ENCODE measurements around the gene MPZL3. TPM values are rescaled to one million over a fixed set of nuclear protein-coding genes. Genes with fewer than 3 reads are reported as not detected.
"Not testable (repeated sequence)": the region's sequence is repeated elsewhere in the genome, so short reads cannot be mapped to it uniquely, and the experiment has no call there.

MPZL3 gene
- polyA plus RNA-seq, 3 donors from 2014 or later = 4.2 to 5.2 (median 4.8) TPM

DNA sequence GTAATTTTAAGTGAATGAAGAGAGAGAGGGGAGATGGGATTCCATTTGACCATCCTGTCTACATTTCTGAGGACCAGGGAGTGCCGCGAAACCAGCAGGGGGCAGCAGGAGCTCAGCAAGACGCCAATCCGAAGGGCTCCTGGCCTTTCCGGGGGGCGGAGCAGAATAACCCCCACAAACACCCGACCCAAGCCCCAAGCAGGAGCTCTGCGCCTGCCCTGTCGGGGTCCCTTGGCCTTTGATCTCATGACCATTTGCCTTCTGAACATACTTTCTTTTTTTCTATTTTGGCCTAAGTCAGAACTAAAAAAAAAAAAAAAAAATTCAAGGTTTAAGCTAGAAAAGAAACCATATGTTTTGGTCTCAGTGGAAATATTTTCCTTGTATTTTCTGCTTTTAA, 53.8 kb downstream of the MPZL3 start:
- peak overlapping the region; percentile 52 to 73 (median 59) for H3K4me3 Mint-ChIP-seq

DNA sequence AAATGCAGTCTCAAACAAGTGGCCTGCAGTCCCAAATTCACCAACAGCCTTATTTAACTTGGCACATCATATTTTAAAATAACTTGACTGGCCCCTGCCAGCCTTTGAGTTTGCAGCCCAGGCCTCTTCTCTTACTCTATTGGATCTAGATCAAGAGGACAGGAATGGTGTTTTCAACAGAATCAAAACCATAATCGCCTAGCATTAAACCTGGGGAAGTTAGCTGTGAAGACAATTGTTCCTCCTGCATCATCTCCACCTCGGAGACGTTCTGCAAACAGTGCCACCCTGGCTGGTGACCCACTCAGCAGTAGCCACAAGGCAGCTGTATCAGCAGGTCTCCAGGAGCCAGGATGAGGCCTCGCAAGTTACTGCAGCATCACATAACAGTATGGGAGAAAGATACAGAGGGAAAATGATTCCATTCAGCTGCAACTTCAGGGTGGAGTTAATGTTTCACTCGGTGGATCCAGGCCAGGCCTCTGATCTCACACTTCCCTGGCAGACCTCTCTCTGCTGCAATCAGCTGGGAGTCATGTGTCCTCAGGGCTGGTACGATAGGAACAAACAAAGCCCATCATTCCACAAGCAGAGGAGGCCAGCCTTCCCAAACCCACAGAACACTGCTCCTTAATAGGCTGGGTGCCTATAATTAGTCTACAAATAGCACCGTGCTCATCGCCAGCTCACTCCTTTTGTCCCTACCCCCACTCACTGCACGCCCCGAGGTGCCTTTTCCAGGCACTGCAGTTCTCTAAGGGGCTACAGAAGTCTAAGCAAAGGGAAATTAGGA, 57.1 kb downstream of the MPZL3 start:
- no peak for DNase-seq
- Mint-ChIP-seq H3K9me3 (peaks cover 0 to 7% (median 3%) of the 10 kb centered on the region in 6 donors), H3K4me1 (peaks cover 8 to 11% of the 10 kb centered on the region in 2 donors), H3K4me3 (no peak overlapping the region), H3K27ac (no peak overlapping the region), H3K27me3 (ENCODE audit: low read depth in 3 of 3) (peaks cover 1 to 12% (median 6%) of the 10 kb centered on the region in 3 donors), H3K36me3 (peaks cover 0 to 3% (median 0%) of the 10 kb centered on the region in 3 donors)

More for the DNA sequence above, 53.8 kb downstream of the MPZL3 start:
- DNase-seq = peak; percentile 77 to 84 (median 78)
- Mint-ChIP-seq H3K4me1 (peaks cover 10 to 11% of the 10 kb centered on the region in 2 donors), H3K27ac (peak overlapping the region in 3 of 6 donors; percentile 16 to 67 (median 53)), H3K9me3 (no peaks in the 10 kb centered on the region), H3K27me3 (ENCODE audit: low read depth in 3 of 3) (peaks cover 0 to 6% (median 2%) of the 10 kb centered on the region in 3 donors), H3K36me3 (no peaks in the 10 kb centered on the region)

DNA sequence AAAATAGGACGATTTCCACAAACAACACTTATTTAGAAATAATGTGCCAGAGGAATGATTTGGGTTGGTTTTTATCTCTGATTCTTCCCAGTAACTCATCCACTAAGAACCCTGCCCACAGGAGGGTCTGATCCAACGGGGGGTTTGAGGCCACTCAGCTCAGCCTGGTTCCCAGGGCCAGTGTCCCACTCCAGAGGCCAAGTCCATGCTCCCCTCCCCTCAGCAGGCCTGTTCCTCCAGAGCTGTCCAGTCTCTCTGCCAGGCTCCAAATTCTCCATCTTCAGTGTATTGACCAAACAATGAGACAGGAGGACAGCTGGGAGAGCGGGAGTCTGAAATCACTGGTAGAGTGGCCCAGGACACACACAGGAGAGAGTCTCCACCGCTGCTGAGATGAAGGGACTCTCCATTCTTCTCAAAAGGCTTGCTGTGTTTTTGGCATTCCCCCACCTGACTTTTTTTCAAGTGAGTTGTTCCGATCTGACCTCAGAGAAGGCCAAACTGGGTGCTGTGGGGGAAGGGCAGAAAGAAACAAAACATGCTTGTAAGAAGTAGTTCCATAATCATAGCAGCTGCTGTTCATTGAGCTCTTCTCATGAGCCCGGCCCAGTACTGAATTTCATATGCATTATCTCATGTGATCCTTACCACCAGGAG, 58.1 kb downstream of the MPZL3 start:
- no peak for DNase-seq
- H3K4me3 Mint-ChIP-seq = no peak overlapping the region
- H3K36me3 Mint-ChIP-seq = peaks cover 0 to 3% (median 0%) of the 10 kb centered on the region in 3 donors
- no peak overlapping the region for H3K27ac Mint-ChIP-seq
- H3K4me1 Mint-ChIP-seq = peaks cover 8 to 11% of the 10 kb centered on the region in 2 donors
- H3K27me3 Mint-ChIP-seq (ENCODE audit: low read depth in 3 of 3) = peaks cover 5 to 15% (median 8%) of the 10 kb centered on the region in 3 donors
- peaks cover 0 to 7% (median 3%) of the 10 kb centered on the region in 6 donors for H3K9me3 Mint-ChIP-seq

DNA sequence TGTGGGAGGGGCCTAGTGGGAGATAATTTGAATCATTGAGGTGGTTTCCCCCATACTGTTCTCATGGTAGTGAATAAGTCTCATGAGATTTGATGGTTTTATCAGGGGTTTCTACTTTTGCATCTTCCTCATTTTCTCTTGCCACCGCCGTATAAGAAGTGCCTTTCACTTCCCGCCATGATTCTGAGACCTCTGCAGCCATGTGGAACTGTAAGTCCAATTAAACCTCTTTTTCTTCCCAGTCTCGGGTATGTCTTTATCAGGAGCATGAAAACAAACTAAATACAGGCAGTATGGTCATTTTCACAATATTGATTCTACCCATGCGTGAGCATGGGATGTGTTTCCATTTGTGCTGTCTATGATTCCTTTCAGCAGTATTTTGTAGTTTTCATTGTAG, 59.3 kb downstream of the MPZL3 start:
- H3K9me3 Mint-ChIP-seq, H3K36me3 Mint-ChIP-seq, H3K27ac Mint-ChIP-seq, H3K4me3 Mint-ChIP-seq, H3K4me1 Mint-ChIP-seq, DNase-seq: not testable (repeated sequence)
- peaks cover 7 to 18% (median 8%) of the 10 kb centered on the region in 3 donors for H3K27me3 Mint-ChIP-seq (ENCODE audit: low read depth in 3 of 3)

DNA sequence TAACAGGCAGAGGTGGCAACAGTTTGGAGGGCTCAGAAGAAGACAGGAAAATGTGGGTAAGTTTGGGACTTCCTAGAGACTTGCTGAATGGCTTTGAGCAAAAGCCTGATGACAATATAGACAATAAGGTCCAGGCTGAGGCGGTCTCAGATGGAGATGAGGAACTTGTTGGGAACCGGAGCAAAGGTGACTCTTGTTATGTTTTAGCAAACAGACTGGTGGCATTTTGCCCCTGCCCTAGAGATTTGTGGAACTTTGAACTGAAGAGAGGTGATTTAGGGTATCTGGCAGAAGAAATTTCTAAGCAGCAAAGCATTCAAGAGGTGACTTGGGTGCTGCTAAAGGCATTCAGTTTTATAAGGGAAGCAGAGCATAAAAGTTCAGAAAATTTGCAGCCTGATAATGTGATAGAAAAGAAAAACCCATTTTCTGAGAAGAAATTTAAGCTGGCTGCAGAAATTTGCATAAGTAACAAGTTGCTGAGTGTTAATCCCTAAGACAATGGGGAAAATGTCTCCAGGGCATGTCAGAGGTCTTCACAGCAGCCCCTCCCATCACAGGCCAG, 61.1 kb downstream of the MPZL3 start:
- H3K36me3 Mint-ChIP-seq, H3K4me1 Mint-ChIP-seq, H3K9me3 Mint-ChIP-seq, DNase-seq, H3K27ac Mint-ChIP-seq, H3K4me3 Mint-ChIP-seq: not testable (repeated sequence)
- peaks cover 10 to 14% (median 10%) of the 10 kb centered on the region in 3 donors for H3K27me3 Mint-ChIP-seq (ENCODE audit: low read depth in 3 of 3)

DNA sequence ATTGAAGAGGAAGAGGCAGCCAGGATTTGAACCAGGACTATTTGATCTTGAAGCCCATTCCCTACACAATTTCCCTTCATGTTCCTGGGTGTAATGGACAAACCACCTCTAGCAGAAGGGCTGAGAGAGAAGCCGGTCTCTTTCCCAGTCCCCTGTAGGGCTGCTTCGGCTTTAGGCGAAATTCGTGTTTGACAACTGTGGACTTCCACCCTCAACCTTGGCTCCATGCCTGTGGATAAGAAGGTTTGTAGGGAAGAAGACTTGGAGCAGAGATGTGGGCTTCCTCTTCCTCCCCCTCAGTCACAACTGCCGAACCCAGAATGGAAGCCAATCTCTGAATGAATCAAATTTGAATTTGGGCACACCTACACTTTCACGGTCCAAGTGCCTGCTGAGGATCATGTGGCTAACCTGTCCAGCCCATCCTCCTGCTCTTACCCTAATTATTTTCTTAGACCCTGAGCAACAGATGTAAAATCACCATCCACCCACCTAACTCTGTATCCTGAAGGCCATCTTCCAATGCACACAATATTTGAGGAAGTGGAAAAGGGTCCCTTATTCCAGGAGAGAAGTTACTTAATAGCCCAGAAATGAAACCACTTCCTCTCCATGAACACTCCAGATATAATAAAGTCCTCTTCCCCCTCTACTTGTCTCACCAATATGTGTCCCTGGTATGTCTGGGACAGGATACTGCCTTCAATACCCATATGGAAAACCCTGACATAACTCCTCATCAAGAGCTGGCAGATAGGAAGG, 65.6 kb downstream of the MPZL3 start:
- Mint-ChIP-seq H3K4me1 (no peaks in the 10 kb centered on the region), H3K36me3 (no peaks in the 10 kb centered on the region), H3K27me3 (ENCODE audit: low read depth in 3 of 3) (peaks cover 7 to 17% (median 11%) of the 10 kb centered on the region in 3 donors), H3K9me3 (peaks cover 0 to 5% (median 3%) of the 10 kb centered on the region in 6 donors), H3K4me3 (no peak overlapping the region), H3K27ac (no peak overlapping the region)
- DNase-seq = no peak

DNA sequence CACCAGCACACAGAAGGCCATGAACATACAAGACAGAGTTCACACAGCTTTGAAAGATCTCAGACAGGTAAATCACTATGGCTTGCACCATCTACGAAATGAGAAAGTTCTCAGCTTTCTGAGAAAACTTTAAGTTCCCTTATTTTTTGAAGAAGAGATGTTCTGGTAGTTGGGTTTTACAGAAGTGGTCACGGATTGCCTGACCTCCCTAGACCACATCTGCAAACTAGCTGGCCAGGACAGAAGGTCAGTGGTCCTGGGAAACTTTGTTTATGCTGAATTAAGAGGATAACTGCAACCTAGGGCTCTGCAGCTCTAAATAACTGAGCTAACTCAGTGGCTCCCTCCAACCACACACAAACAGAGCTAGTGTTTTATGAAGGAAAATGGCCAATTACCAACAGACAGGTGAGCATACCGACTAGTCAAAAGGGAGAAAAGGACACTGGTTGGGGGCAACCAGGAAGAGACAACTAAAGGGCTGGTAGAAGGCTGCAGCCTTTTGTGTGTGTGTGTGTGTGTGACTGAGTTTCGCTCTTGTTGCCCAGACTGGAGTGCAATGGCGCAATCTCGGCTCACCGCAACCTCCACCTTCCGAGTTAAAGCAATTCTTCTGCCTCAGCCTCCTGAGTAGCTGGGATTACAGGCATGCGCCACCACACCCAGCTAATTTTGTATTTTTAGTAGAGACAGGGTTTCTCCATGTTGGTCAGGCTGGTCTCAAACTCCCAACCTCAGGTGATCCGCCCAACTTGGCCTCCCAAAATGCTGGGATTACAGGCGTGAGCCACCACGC, 67.2 kb downstream of the MPZL3 start:
- Mint-ChIP-seq H3K36me3 (no peaks in the 10 kb centered on the region), H3K27ac (no peak overlapping the region), H3K27me3 (ENCODE audit: low read depth in 3 of 3) (peaks cover 3 to 15% (median 11%) of the 10 kb centered on the region in 3 donors), H3K4me1 (no peaks in the 10 kb centered on the region), H3K9me3 (no peaks in the 10 kb centered on the region), H3K4me3 (no peak overlapping the region)
- no peak for DNase-seq

DNA sequence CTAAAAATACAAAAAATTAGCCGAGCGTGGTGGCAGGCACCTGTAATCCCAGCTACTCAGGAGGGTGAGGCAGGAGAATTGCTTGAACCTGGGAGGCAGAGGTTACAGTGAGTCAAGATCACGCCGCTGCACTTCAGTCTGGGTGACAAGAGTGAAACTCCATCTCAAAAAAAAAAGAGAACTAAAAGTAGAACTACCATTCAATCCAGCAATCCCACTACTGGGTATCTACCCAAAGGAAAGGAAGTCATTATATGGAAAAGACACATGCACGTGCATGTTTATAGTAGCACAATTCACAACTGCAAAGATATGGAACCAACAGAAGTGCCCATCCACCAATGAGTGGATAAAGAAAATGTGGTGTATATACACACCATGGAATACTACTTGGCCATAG, 68.5 kb downstream of the MPZL3 start:
- not testable (repeated sequence) for H3K27ac Mint-ChIP-seq, H3K4me3 Mint-ChIP-seq, H3K36me3 Mint-ChIP-seq, DNase-seq, H3K4me1 Mint-ChIP-seq, H3K9me3 Mint-ChIP-seq
- H3K27me3 Mint-ChIP-seq (ENCODE audit: low read depth in 3 of 3) = peaks cover 2 to 13% (median 9%) of the 10 kb centered on the region in 3 donors

DNA sequence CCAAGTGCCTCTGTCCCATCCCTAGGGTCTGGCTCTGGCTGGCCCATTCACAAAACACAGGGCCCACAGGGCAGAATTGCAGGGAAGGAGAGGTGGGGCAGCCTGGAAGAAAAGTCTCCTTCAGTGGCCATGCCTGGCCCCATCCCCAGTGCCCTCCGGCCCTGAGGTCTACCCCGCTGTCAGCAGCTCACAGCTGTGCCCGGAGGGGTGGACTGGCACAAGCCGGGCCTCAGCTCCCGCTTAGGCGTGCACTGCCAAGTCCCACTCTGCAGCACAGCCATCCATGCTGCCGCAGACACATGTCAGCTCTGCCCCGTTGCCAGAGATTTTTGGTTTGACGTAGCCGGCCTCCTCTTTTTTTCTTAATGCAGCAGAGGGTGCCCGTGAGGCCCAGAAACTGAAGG, 71.9 kb downstream of the MPZL3 start:
- DNase-seq = no peak
- Mint-ChIP-seq H3K27me3 (ENCODE audit: low read depth in 3 of 3) (peaks cover 2 to 15% (median 13%) of the 10 kb centered on the region in 3 donors), H3K4me1 (no peaks in the 10 kb centered on the region), H3K9me3 (no peaks in the 10 kb centered on the region), H3K27ac (no peak overlapping the region), H3K36me3 (no peaks in the 10 kb centered on the region), H3K4me3 (no peak overlapping the region)

DNA sequence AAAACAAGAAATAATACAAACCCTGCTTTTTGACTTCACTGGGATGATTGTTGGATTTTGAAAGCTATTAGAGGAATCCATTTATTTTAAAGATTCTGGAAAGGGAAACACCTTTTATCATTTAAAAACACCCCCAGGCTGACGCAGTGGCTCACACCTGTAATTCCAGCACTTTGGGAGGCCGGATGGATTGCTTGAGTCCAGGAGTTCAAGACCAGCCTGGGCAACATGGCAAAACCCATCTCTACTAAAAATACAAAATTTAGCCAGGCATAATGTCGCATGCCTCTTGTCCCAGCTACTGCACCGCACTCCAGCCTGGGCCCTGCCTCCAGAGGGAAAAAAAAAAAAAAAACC, 75.4 kb downstream of the MPZL3 start:
- Mint-ChIP-seq H3K27me3 (ENCODE audit: low read depth in 3 of 3) (peaks cover 2 to 10% (median 6%) of the 10 kb centered on the region in 3 donors), H3K27ac (no peak overlapping the region), H3K4me1 (no peaks in the 10 kb centered on the region), H3K36me3 (no peaks in the 10 kb centered on the region), H3K4me3 (no peak overlapping the region), H3K9me3 (no peaks in the 10 kb centered on the region)
- DNase-seq = no peak
